ENCODE data around the gene RNF115. TPM values are rescaled to one million over a fixed set of nuclear protein-coding genes. Genes with fewer than 3 reads are reported as not detected.

RNF115 gene
- total and polyA plus RNA-seq, 2 of the 13 experiments (the other 11 are each of a cell fraction or from before 2014, with no cell fraction given): 6.0 to 10.1 TPM

DNA sequence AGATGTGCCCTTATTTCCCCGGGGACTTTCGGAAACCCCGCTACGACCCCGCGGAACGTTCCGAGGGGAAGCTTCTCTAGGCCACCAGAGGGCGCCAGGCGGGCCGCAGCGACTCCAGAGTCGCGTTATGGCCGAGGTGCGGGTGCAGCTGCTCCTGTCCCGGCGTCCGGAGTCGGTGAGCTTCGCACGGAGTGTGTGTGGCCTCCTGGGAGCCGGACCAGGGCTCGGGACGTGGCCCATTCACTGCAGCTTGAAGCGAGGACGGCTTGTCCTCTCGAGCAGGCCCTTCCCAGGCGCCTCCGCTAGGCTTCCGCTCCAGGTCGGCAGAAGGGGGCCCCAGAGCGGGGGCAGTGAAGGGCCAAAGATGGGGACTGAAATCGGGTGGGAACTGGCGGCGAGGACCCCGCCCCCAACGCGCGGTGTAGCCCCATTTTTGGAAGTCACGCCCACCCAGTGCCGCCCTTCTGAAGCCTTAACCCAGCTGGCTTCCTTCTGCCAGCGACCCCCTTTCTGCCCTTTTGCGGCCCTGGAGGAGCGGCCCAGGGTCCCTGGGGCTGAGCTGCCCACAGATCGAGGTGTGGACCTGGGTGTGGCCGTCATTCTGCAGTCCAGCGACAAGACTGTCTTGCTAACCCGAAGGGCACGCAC lies 21.7 kb upstream of the RNF115 start, which contains the start of gene NUDT17 (continued):
- TF ChIP-seq MYPOP (CRISPR knock-in tag; IDR thresholded peaks at IDR 0.05) (peak; percentile 76; the same call in 1 of the 2 replicates), PAWR (CRISPR knock-in tag; IDR thresholded peaks at IDR 0.05; ENCODE audit: borderline replicate concordance) (no peak), ZBTB1 (CRISPR knock-in tag; IDR thresholded peaks at IDR 0.05; ENCODE audit: borderline replicate concordance) (no peak), ZNF678 (CRISPR knock-in tag; IDR thresholded peaks at IDR 0.05) (no peak), ZNF350 (CRISPR knock-in tag; IDR thresholded peaks at IDR 0.05; ENCODE audit: borderline replicate concordance, low read depth) (peak; percentile 49; the same call in 1 of the 2 replicates), ZNF530 (CRISPR knock-in tag; IDR thresholded peaks at IDR 0.05; ENCODE audit: low read depth) (no peak), PRDM15 (CRISPR knock-in tag; IDR thresholded peaks at IDR 0.05) (no peak), THAP11 (CRISPR knock-in tag; IDR thresholded peaks at IDR 0.05) (no peak), CENPT (CRISPR knock-in tag; IDR thresholded peaks at IDR 0.05; ENCODE audit: low read depth) (no peak), FOXO1 (CRISPR knock-in tag; IDR thresholded peaks at IDR 0.05) (0 out of 2 replicates have a peak, but pooled peaks have one; percentile 41), RXRB (CRISPR knock-in tag; IDR thresholded peaks at IDR 0.05; ENCODE audit: borderline replicate concordance) (0 out of 2 replicates have a peak, but pooled peaks have one; percentile 21), NR2F2 (IDR thresholded peaks at IDR 0.05; ENCODE audit: borderline replicate concordance, low read depth) (no peak), RFX5 (IDR thresholded peaks at IDR 0.05; ENCODE audit: low read depth, low read length) (no peak), ZNF225 (CRISPR knock-in tag; IDR thresholded peaks at IDR 0.05) (no peak), ZBTB33 (CRISPR knock-in tag; IDR thresholded peaks at IDR 0.05) (no peak; the same call in 1 of the 2 replicates)
- TF ChIP-seq, protein P1, sequence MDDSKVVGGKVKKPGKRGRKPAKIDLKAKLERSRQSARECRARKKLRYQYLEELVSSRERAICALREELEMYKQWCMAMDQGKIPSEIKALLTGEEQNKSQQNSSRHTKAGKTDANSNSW (CRISPR knock-in tag; IDR thresholded peaks at IDR 0.05; ENCODE audit: borderline replicate concordance): no peak
- TF ChIP-seq, protein P2, sequence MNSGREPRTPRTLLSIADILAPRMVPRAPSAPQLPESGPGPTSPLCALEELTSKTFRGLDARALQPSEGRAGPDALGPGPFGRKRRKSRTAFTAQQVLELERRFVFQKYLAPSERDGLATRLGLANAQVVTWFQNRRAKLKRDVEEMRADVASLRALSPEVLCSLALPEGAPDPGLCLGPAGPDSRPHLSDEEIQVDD (CRISPR knock-in tag; IDR thresholded peaks at IDR 0.05; ENCODE audit: borderline replicate concordance): no peak
- TF ChIP-seq, protein P3, sequence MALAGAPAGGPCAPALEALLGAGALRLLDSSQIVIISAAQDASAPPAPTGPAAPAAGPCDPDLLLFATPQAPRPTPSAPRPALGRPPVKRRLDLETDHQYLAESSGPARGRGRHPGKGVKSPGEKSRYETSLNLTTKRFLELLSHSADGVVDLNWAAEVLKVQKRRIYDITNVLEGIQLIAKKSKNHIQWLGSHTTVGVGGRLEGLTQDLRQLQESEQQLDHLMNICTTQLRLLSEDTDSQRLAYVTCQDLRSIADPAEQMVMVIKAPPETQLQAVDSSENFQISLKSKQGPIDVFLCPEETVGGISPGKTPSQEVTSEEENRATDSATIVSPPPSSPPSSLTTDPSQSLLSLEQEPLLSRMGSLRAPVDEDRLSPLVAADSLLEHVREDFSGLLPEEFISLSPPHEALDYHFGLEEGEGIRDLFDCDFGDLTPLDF (CRISPR knock-in tag; IDR thresholded peaks at IDR 0.05): no peak; the same call in none of the 2 replicates
- TF ChIP-seq, protein P4, sequence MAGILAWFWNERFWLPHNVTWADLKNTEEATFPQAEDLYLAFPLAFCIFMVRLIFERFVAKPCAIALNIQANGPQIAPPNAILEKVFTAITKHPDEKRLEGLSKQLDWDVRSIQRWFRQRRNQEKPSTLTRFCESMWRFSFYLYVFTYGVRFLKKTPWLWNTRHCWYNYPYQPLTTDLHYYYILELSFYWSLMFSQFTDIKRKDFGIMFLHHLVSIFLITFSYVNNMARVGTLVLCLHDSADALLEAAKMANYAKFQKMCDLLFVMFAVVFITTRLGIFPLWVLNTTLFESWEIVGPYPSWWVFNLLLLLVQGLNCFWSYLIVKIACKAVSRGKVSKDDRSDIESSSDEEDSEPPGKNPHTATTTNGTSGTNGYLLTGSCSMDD (CRISPR knock-in tag; IDR thresholded peaks at IDR 0.05): no peak

All from HepG2 (cell line).